Activated CD4-positive, alpha-beta T cell treated with anti-CD3 and anti-CD28 coated beads, Interleukin-2, amount 50 U/mL, for 1 hour (primary cell): ENCODE results near the gene WASHC2A.
"Not testable (repeated sequence)": the region's sequence is repeated elsewhere in the genome, so short reads cannot be mapped to it uniquely, and the experiment has no call there.

Experiments
- DNase-seq: peaks from one replicate; pipeline ENCODE4 v3.0.0-alpha.2; 2020

Gene WASHC2A

DNA sequence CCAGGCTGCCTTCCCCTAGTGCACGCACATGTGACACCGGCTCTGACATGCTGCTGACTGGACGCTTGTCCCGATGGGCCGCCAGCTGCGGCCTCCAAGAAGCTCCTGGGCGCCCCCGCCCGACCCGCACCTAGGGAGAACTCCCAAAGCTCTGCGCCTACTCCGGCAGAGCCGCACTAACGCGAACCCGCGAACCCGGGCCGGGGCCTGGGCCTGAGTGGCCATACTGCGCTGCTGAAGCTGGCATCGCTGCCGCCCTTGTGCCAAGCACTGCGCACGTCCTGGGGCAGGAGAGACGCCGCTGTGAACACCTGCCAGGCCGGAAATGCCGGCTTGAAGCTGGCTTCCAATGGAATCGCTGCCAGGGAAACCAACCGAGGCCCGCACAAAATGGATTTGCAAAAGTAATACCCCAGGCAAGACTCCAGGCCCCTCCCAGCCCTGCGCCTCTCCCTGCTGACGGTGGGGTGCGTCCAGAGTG, 85.1 kb downstream of the WASHC2A start:
- no peak for DNase-seq

DNA sequence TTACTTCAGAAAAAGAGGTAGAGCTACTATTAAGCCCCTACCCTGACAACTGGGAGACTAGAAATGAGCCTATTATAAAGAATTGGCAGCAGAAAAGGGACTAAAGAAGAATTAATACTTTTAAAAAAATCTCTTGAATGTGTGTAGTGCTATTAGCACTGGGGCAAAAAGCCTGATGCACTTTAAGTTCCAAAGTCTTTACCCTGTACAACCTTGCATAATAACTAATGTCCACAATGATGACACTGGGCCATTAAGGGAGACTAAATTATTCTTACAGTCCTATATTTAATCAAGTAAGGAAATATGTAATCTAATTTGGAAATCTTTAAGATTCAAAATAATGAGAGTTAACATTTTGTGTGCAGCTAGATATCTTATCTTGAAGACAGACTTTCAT, 90.1 kb downstream of the WASHC2A start:
- DNase-seq = not testable (repeated sequence)

DNA sequence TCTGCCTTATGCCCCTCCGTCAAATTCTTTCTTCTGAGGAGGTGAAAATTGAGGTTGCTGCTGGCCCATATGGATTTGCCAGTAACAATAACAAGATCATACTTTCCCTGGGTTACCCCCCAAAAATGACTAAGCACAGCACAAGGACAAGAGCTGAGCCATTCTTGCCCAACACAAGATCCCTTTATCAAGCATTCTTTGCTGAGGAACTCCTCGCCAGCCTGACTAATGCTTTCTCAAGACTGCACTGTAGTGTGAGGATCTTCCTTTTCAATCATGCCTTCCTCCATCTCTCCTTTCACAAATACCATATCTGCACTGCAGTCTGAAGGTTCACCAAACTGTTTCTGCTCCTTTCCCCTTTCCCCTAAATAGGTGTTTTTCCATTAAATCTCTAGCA, 92.1 kb downstream of the WASHC2A start:
- DNase-seq = not testable (repeated sequence)

DNA sequence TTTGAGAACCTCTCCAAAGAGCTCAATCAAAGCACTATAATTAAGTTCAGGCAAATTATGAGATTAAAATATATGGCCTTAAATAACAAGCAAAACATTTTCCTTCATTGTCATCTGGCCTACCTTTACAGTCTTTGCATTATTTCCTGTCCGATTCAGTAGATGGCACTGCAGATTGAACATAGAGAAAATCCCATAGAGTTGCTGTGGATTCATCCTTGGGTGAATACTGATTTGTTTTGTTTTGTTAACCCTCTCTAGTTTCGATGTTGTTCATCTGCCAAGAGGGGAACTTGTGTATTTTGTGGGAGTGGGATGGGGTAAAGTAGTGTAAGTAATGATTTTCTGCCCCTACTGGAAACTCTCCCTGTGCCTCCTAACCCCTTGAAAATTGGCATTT, 97.3 kb downstream of the WASHC2A start:
- DNase-seq = not testable (repeated sequence)

DNA sequence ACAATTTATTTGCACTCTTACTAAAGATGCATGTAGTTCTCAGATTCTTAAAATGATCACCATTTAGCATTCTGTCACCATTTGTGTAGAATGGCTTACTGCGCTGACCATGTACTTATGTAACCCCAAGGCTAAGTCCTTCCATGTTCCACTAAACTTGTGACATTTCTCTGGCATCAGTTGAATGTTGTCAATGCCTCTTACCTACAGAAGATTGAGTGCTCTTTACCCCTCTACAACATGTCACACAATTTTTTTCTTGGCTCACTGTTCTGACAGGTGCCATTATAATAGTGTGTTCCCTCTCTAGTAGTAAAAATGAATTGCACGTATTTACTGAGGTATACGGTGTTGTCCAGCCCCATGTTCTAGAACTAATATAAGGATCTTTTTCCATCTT, 100.1 kb downstream of the WASHC2A start:
- not testable (repeated sequence) for DNase-seq

DNA sequence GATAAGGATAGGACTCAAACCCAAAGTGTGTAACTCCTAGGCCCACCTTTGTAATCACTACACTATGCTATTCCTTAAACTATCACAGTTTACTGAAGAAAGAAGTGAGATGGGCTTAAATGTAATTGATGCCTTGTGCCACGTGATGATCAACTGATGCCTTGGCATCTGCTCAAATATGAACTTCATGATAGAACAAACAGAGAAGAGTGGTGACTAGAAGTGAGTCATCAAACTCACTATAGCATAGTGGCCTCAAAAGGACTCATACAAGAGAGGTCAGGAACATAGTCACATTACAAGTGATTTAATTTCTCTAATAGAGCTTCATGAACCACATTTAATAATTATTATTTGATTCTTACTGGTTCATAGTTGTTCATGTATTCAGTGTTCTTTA, 101.8 kb downstream of the WASHC2A start:
- DNase-seq = not testable (repeated sequence)

DNA sequence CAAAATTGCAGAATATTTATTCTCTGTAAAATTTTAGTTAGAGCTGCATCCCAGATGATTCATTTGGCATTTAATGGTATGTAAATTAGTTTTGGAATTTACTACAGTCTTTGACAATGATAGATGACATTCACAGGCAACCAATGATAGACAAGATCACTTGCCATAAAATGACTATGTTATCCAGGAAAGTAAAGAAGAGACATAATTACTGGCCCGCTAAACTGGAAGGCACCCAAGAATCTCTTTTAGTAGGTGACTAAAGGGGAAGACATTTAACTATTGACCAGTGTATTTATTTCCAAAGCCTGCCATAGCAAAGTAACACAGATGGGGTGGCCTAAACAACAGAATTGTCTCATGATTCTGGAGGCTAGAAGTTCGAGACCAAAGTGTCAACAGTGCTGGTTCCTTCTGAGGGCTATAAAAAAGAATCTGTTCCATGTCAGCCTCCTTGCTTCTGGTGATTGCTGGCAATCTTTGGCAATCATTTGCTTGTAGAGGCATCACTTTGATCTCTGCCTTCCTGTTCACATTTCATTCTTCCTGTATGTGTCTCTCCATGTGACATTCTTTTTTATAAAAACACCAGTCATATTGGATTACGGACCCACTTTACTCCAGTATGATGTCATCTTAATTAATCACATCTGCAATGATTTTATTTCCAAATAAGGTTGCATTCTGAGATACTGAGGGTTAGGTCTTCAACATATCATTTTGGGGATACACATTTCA, 107.2 kb downstream of the WASHC2A start:
- not testable (repeated sequence) for DNase-seq
